H1 (cell line): ENCODE measurements around the gene MACROD1. TPM values are rescaled to one million over a fixed set of nuclear protein-coding genes. Genes with fewer than 3 reads are reported as not detected.
A peak's percentile ranks its signal among the peaks of the same experiment; 100 is the strongest.

Experiments
- CTCF ChIA-PET: fragments of 300-600 bp; sonication (Branson Sonifier 250); formaldehyde crosslinking; loops from one replicate; lab custom pipeline; 2021; ENCODE audit not compliant: partially characterized antibody; lab: Charles Lee
- POLR2A ChIA-PET: fragments of 300-600 bp; sonication (Branson Sonifier 250); formaldehyde crosslinking; loops from one replicate; lab custom pipeline; 2021; ENCODE audit warnings: inconsistent platforms; ENCODE audit not compliant: partially characterized antibody; lab: Charles Lee
- DNase-seq, 2 experiments: peaks; one replicate each; pipeline versions ENCODE4 v3.0.0 to v3.0.0-alpha.2; 2010 to 2022; ENCODE audit warnings: low spot score in 2 of 2, low read depth in 1 of 2, mixed read lengths in 1 of 2
- FAIRE-seq: peaks from 2 replicates; lab custom pipeline; 2011; peaks lifted over from hg19 to GRCh38; lab: Jason Lieb, UNC
- H2AFZ ChIP-seq: 2 replicates; pipeline ENCODE4 v1.8.1; 2012; ENCODE audit warnings: low read length, inconsistent platforms
- H2AK5ac ChIP-seq: 2 replicates; pipeline ENCODE4 v1.6.1; 2013; ENCODE audit warnings: low read depth, low read length
- H2BK120ac ChIP-seq: replicated peaks from 2 replicates; pipeline ENCODE3; 2013; ENCODE audit warnings: low read depth, low read length, inconsistent platforms
- H2BK12ac ChIP-seq: 2 replicates; pipeline ENCODE4 v1.6.1; 2013; ENCODE audit warnings: low read depth, low read length
- H2BK15ac ChIP-seq: 2 replicates; pipeline ENCODE4 v1.6.1; 2013; ENCODE audit warnings: low read length
- H2BK20ac ChIP-seq: 2 replicates; pipeline ENCODE4 v1.6.1; 2013; ENCODE audit warnings: low read length
- H2BK5ac ChIP-seq: 2 replicates; pipeline ENCODE4 v1.6.1; 2013; ENCODE audit warnings: low read depth, low read length
- H3K14ac ChIP-seq: 2 replicates; pipeline ENCODE4 v1.6.1; 2013; ENCODE audit warnings: inconsistent platforms; ENCODE audit not compliant: insufficient read length
- H3K18ac ChIP-seq: 2 replicates; pipeline ENCODE4 v1.6.1; 2013; ENCODE audit warnings: low read length; ENCODE audit errors: extremely low read depth
- H3K23ac ChIP-seq: 2 replicates; pipeline ENCODE4 v1.6.1; 2013; ENCODE audit warnings: inconsistent platforms; ENCODE audit not compliant: insufficient read length
- H3K23me2 ChIP-seq: 2 replicates; pipeline ENCODE4 v1.6.1; 2013; ENCODE audit warnings: low read depth, low read length
- H3K27ac ChIP-seq: 2 replicates; pipeline ENCODE4 v1.6.1; 2011; ENCODE audit warnings: low read depth, low read length, inconsistent platforms
- H3K27me3 ChIP-seq, 4 experiments: replicated peaks in 1 of 4; 1 replicate in 1 of 4; 2 replicates in 3 of 4; pipeline versions ENCODE4 v1.6.1 to v1.8.1; 2011 to 2013; ENCODE audit warnings: low read length in 3 of 4, mild to moderate bottlenecking in 3 of 4, inconsistent platforms in 2 of 4, mixed read lengths in 2 of 4, moderate library complexity in 1 of 4; ENCODE audit not compliant: control insufficient read depth in 3 of 4, insufficient read depth in 3 of 4; ENCODE audit errors: extremely low read depth in 1 of 4
- H3K36me3 ChIP-seq, 4 experiments: 2 replicates each; pipeline versions ENCODE4 v1.6.1 to v1.8.1; 2011 to 2013; ENCODE audit warnings: mild to moderate bottlenecking in 4 of 4, low read length in 3 of 4, moderate library complexity in 2 of 4, control low read depth in 1 of 4, inconsistent platforms in 1 of 4; ENCODE audit not compliant: insufficient read depth in 4 of 4, control insufficient read depth in 2 of 4
- H3K4ac ChIP-seq: replicated peaks from 2 replicates; pipeline ENCODE3; 2013; ENCODE audit warnings: low read length, low read depth, mixed read lengths, inconsistent platforms; ENCODE audit not compliant: insufficient read length
- H3K4me1 ChIP-seq, 4 experiments: replicated peaks in 1 of 4; 1 replicate in 1 of 4; 2 replicates in 3 of 4; pipeline versions ENCODE4 v1.6.1 to v1.8.1; 2011 to 2013; ENCODE audit warnings: low read length in 3 of 4, inconsistent platforms in 2 of 4, mixed read lengths in 1 of 4; ENCODE audit not compliant: insufficient read depth in 4 of 4, control insufficient read depth in 3 of 4
- H3K4me2 ChIP-seq, 2 experiments: 2 replicates each; pipeline versions ENCODE4 v1.6.1 to v1.8.1; 2011 to 2013; ENCODE audit warnings: low read depth in 2 of 2, low read length in 2 of 2, control low read depth in 1 of 2, inconsistent platforms in 1 of 2, mild to moderate bottlenecking in 1 of 2; ENCODE audit not compliant: insufficient read depth in 1 of 2
- H3K4me3 ChIP-seq, 4 experiments: fragments of 200-600, 300-600 bp in 1 of 4; sonication (generic), shearing (Covaris generic), sonication (Bioruptor Twin) in 1 of 4; 2 replicates each; pipeline versions ENCODE4 v1.5.1 to v1.8.1; 2011 to 2016; ENCODE audit warnings: low read length in 4 of 4, low read depth in 3 of 4, control low read depth in 2 of 4, inconsistent platforms in 2 of 4, mild to moderate bottlenecking in 2 of 4, mixed read lengths in 1 of 4, moderate library complexity in 1 of 4; ENCODE audit not compliant: insufficient read depth in 2 of 4; ENCODE audit errors: extremely low read depth in 1 of 4
- H3K56ac ChIP-seq: replicated peaks from 2 replicates; pipeline ENCODE3; 2013; ENCODE audit warnings: low read depth, mild to moderate bottlenecking, mixed read lengths, low read length, inconsistent platforms; ENCODE audit not compliant: insufficient read length
- H3K79me1 ChIP-seq: 2 replicates; pipeline ENCODE4 v1.6.1; 2013; ENCODE audit warnings: low read depth, low read length, control low read depth
- H3K79me2 ChIP-seq, 2 experiments: 2 replicates each; pipeline versions ENCODE4 v1.6.1 to v1.8.1; 2012 to 2013; ENCODE audit warnings: low read length in 2 of 2, mild to moderate bottlenecking in 2 of 2, inconsistent platforms in 1 of 2; ENCODE audit not compliant: insufficient read depth in 2 of 2, control insufficient read depth in 1 of 2
- H3K9ac ChIP-seq, 4 experiments: replicated peaks in 1 of 4; 1 replicate in 1 of 4; 2 replicates in 3 of 4; pipeline versions ENCODE4 v1.6.1 to v1.8.1; 2011 to 2013; ENCODE audit warnings: low read depth in 3 of 4, low read length in 3 of 4, control low read depth in 2 of 4, mild to moderate bottlenecking in 2 of 4, moderate library complexity in 2 of 4, inconsistent platforms in 1 of 4; ENCODE audit errors: extremely low read depth in 1 of 4
- H3K9me3 ChIP-seq, 2 experiments: 2 replicates each; pipeline versions ENCODE4 v1.6.1 to v1.8.1; 2012 to 2013; ENCODE audit warnings: mild to moderate bottlenecking in 2 of 2, moderate library complexity in 2 of 2, control low read depth in 1 of 2, inconsistent platforms in 1 of 2, low read depth in 1 of 2, low read length in 1 of 2, mixed read lengths in 1 of 2; ENCODE audit not compliant: insufficient read depth in 2 of 2
- H4K20me1 ChIP-seq, 2 experiments: replicated peaks in 1 of 2; 2 replicates each; pipeline versions ENCODE3 to v1.8.1; 2011 to 2013; ENCODE audit warnings: inconsistent platforms in 2 of 2, low read length in 2 of 2, mild to moderate bottlenecking in 1 of 2; ENCODE audit not compliant: insufficient read depth in 2 of 2, control insufficient read depth in 1 of 2
- H4K5ac ChIP-seq: 2 replicates; pipeline ENCODE4 v1.6.1; 2013; ENCODE audit warnings: low read length, low read depth, mixed read lengths, inconsistent platforms; ENCODE audit not compliant: insufficient read length
- H4K8ac ChIP-seq: 2 replicates; pipeline ENCODE4 v1.8.0; 2013; ENCODE audit warnings: mild to moderate bottlenecking, moderate library complexity, low read length, inconsistent platforms; ENCODE audit not compliant: insufficient read depth; ENCODE audit errors: extremely low read depth
- H4K91ac ChIP-seq: replicated peaks from 2 replicates; pipeline ENCODE3; 2013; ENCODE audit warnings: low read length, mixed read lengths, inconsistent platforms; ENCODE audit not compliant: insufficient read length
- ATF3 ChIP-seq: IDR thresholded peaks from 2 replicates; pipeline ENCODE4 v1.6.1; 2011; ENCODE audit warnings: low read depth, mild to moderate bottlenecking, low read length; ENCODE audit not compliant: insufficient read depth
- CTCF ChIP-seq, 3 experiments: IDR thresholded peaks; 1 replicate in 2 of 3; 2 replicates in 1 of 3; pipeline versions ENCODE4 v1.5.1 to v1.6.1; 2011; ENCODE audit warnings: low read length in 3 of 3, mild to moderate bottlenecking in 3 of 3, inconsistent platforms in 2 of 3, low read depth in 1 of 3, moderate library complexity in 1 of 3; ENCODE audit not compliant: insufficient read depth in 1 of 3; ENCODE audit errors: control extremely low read depth in 1 of 3
- GABPA ChIP-seq: IDR thresholded peaks from 2 replicates; pipeline ENCODE4 v1.6.1; 2011; ENCODE audit warnings: mild to moderate bottlenecking, low read length, moderate library complexity, borderline replicate concordance; ENCODE audit not compliant: insufficient read depth
- KDM1A ChIP-seq: fragments of 200-600, 300-600 bp; sonication (generic); IDR thresholded peaks from 2 replicates; pipeline ENCODE4 v1.7.1; 2016; ENCODE audit warnings: mild to moderate bottlenecking, low read length, borderline replicate concordance
- RAD21 ChIP-seq, 2 experiments: IDR thresholded peaks in 1 of 2; conservative IDR thresholded peaks in 1 of 2; 2 replicates each; pipeline ENCODE4 v1.6.1; 2011; ENCODE audit warnings: low read depth in 2 of 2, low read length in 2 of 2, improper control_type of control experiment in 1 of 2, inconsistent platforms in 1 of 2, mild to moderate bottlenecking in 1 of 2, moderate library complexity in 1 of 2
- SIRT6 ChIP-seq: IDR thresholded peaks from one replicate; pipeline ENCODE4 v1.7.1; 2012; ENCODE audit warnings: low read length, inconsistent platforms
- SP4 ChIP-seq: IDR thresholded peaks from 2 replicates; pipeline ENCODE4 v1.6.1; 2012; ENCODE audit warnings: low read length, inconsistent platforms
- WGBS, 2 experiments: shearing (Covaris generic) in 1 of 2; methylation state at CpG; one replicate each; pipeline versions ENCODE4 v1.1.6 to v1.1.7; 2013 to 2015; ENCODE audit warnings: low lambda C conversion rate in 2 of 2, mixed read lengths in 2 of 2, inconsistent platforms in 1 of 2, low coverage in 1 of 2, missing lambda C conversion rate in 1 of 2; ENCODE audit not compliant: insufficient replicate concordance in 2 of 2, insufficient coverage in 1 of 2, insufficient read length in 1 of 2; ENCODE audit errors: extremely low coverage in 1 of 2, missing lambda C conversion rate in 1 of 2; 5-methylcytosine and 5-hydroxymethylcytosine counted together
- polyA plus RNA-seq, 7 experiments: library from polyadenylated mRNA; depleted of rRNA in 3 of 7; stranded (reverse) in 5 of 7; unstranded in 2 of 7; fragments of >200 nt in 5 of 7; fragments of 200-250 nt in 2 of 7; gene quantifications; 1 replicate in 5 of 7; 2 replicates in 1 of 7; 4 replicates in 1 of 7; pipeline versions ENCODE4 v1.2.1 to v1.2.3, GENCODE V29; 2011 to 2013; ENCODE audit warnings: missing spikeins in 2 of 7, mixed read lengths in 2 of 7
- total RNA-seq: library from RNA; stranded (reverse); fragmentation: NEBNext Ultra II Directional; extraction: Animal tissue kit (Norgen Biotek cat#: 25700); gene quantifications from 2 replicates; pipeline ENCODE4 v1.2.1, GENCODE V29; 2021

Gene MACROD1
- total and polyA plus RNA-seq, 2 of the 8 experiments (the other 6 are each of a cell fraction or from before 2014, with no cell fraction given) = 19.5 to 34.1 TPM

GRCh38 chr11:64094463-64095260 is 71.3 kb downstream of the MACROD1 start:
- Histone ChIP-seq H3K23me2 (peaks cover 5% of the 10 kb centered on the region; the same call in 1 of the 2 replicates), H2BK12ac (no peak overlapping the region), H3K36me3 (no peaks in the 10 kb centered on the region), H2BK15ac (no peak overlapping the region), H3K79me1 (peaks cover 5% of the 10 kb centered on the region; the same call in 1 of the 2 replicates), H3K18ac (no peak overlapping the region), H3K9ac (no peak overlapping the region), H3K23ac (no peak overlapping the region), H3K14ac (no peak overlapping the region), H2AK5ac (no peak overlapping the region), H4K20me1 (peaks cover 20 to 44% of the 10 kb centered on the region in 2 experiments), H3K79me2 (no peaks in the 10 kb centered on the region), H3K27ac (no peak overlapping the region), H2BK20ac (no peak overlapping the region), H2AFZ (no peak overlapping the region), H3K4ac (no peak overlapping the region), H3K4me1 (peaks cover 0 to 8% (median 5%) of the 10 kb centered on the region in 4 experiments; a peak in 6 of 7 replicates)
- FAIRE-seq = no peak
- POLR2A ChIA-PET = interaction anchor here (1.0 to 1.2 kb wide), 2 partner anchors 71 to 92 kb away, joined by 3 read pairs; partner anchors contain the start of gene MACROD1
- peak in 1 of 2 experiments; percentile 11; a peak in 1 of 4 replicates for TF ChIP-seq RAD21 (IDR thresholded peaks at IDR 0.05 in 1 of 2, conservative IDR thresholded peaks at IDR 0.05 in 1 of 2; ENCODE audit: low read depth in 2 of 2, low read length in 2 of 2)
- TF ChIP-seq ATF3 = no peak
- TF ChIP-seq GABPA = 0 out of 2 replicates have a peak, but pooled peaks have one; percentile 19
- no peak for TF ChIP-seq SIRT6
- TF ChIP-seq SP4 = no peak
- TF ChIP-seq CTCF (IDR thresholded peaks at IDR 0.05; ENCODE audit: control extremely low read depth in 1 of 3, insufficient read depth in 1 of 3, low read depth in 1 of 3, low read length in 3 of 3) = peak in 2 of 3 experiments; percentile 14 to 31; a peak in 1 of 4 replicates
- TF ChIP-seq KDM1A = no peak
- TF ChIP-seq, all 59 proteins: peak for 3
- no peak for DNase-seq
- H2BK120ac ChIP-seq = no peak overlapping the region
- H4K91ac ChIP-seq = no peak overlapping the region
- no peaks in the 10 kb centered on the region for H3K9me3 ChIP-seq
- no peak overlapping the region for H3K56ac ChIP-seq
- H3K4me3 ChIP-seq = no peak overlapping the region
- CTCF ChIA-PET = interaction anchor here (0.7 to 9.3 kb wide), 26 partner anchors 9 to 156 kb away, joined by 3 to 126 read pairs (median 4); partner anchors contain the start of genes MACROD1 and PLCB3
- no peak overlapping the region for H4K8ac ChIP-seq
- WGBS, 2 experiments = 77% methylated on average over 20 of the region's 20 CpGs; no CpG with 5 or more reads in 1 of the 2 experiments
- no peak overlapping the region for H4K5ac ChIP-seq
- H3K4me2 ChIP-seq = no peak overlapping the region
- H3K27me3 ChIP-seq = peaks cover 0 to 65% (median 48%) of the 10 kb centered on the region in 4 experiments; a peak in 6 of 7 replicates
- no peak overlapping the region for H2BK5ac ChIP-seq
